Suprapubic skin (tissue), 4 donors: ENCODE measurements around the gene ARHGAP32. TPM values are rescaled to one million over a fixed set of nuclear protein-coding genes. Genes with fewer than 3 reads are reported as not detected.
"Not testable (repeated sequence)": the region's sequence is repeated elsewhere in the genome, so short reads cannot be mapped to it uniquely, and the experiment has no call there.

Experiments used
- DNase-seq, 2 donors: peaks; one replicate each; pipeline ENCODE4 v3.0.0-alpha.2; 2019; ENCODE audit warnings: low spot score in 2 of 2
- H3K27ac ChIP-seq: fragments of 200-600 bp; sonication (generic); one replicate; pipeline ENCODE4 v1.5.1; 2019
- H3K27me3 ChIP-seq: fragments of 200-600 bp; sonication (generic); one replicate; pipeline ENCODE4 v1.5.1; 2019
- H3K36me3 ChIP-seq: fragments of 200-600 bp; sonication (generic); one replicate; pipeline ENCODE4 v1.5.1; 2019
- H3K4me1 ChIP-seq: fragments of 200-600 bp; sonication (generic); one replicate; pipeline ENCODE4 v1.5.1; 2019
- H3K4me3 ChIP-seq: fragments of 200-600 bp; sonication (generic); one replicate; pipeline ENCODE4 v1.5.1; 2019; ENCODE audit warnings: mild to moderate bottlenecking
- H3K9me3 ChIP-seq: fragments of 200-600 bp; sonication (generic); one replicate; pipeline ENCODE4 v1.5.1; 2019
- CTCF ChIP-seq, 2 donors: fragments of 200-600 bp in 1 of 2; fragments of 450-650 bp in 1 of 2; sonication (generic) in 1 of 2; IDR thresholded peaks; one replicate each; pipeline ENCODE4 v1.5.1; 2016 to 2019; ENCODE audit warnings: antibody characterized with exemption in 2 of 2, mild to moderate bottlenecking in 1 of 2, moderate library complexity in 1 of 2
- EP300 ChIP-seq: sonication (generic); formaldehyde crosslinking; IDR thresholded peaks from one replicate; pipeline ENCODE4 v1.6.1; 2017; ENCODE audit warnings: antibody characterized with exemption
- POLR2A ChIP-seq, 2 donors: fragments of 450-650 bp; IDR thresholded peaks; one replicate each; pipeline ENCODE4 v1.6.1; 2017; ENCODE audit warnings: antibody characterized with exemption in 2 of 2, mild to moderate bottlenecking in 2 of 2, moderate library complexity in 2 of 2
- POLR2AphosphoS5 ChIP-seq, 3 donors: sonication (generic); formaldehyde crosslinking; IDR thresholded peaks; one replicate each; pipeline ENCODE4 v1.6.1; 2017; ENCODE audit warnings: antibody characterized with exemption in 3 of 3
- WGBS: methylation state at CpG from one replicate; pipeline ENCODE4 v1.1.5; 2018; 5-methylcytosine and 5-hydroxymethylcytosine counted together
- total RNA-seq, 4 donors: library from RNA; depleted of rRNA; stranded (reverse); fragments of >200 nt; gene quantifications; one replicate each; pipeline ENCODE4 v1.1.0, GENCODE V29; 2016

The ARHGAP32 gene
- total RNA-seq, 4 donors from 2014 or later = 49.5 to 93.4 (median 62.1) TPM

GRCh38 chr11:129006161-129006560 lies 186.0 kb downstream of the ARHGAP32 start:
- no peak overlapping the region for H3K4me3 ChIP-seq
- H3K27ac ChIP-seq = no peak overlapping the region
- no peak for DNase-seq
- no peaks in the 10 kb centered on the region for H3K9me3 ChIP-seq
- no peaks in the 10 kb centered on the region for H3K36me3 ChIP-seq
- H3K4me1 ChIP-seq = peaks cover 9% of the 10 kb centered on the region
- TF ChIP-seq CTCF (IDR thresholded peaks at IDR 0.05) = no peak
- TF ChIP-seq POLR2A (IDR thresholded peaks at IDR 0.05) = no peak
- TF ChIP-seq EP300 = no peak
- TF ChIP-seq POLR2AphosphoS5 (IDR thresholded peaks at IDR 0.05) = no peak
- WGBS = 88% methylated on average over 4 of the region's 4 CpGs
- no peaks in the 10 kb centered on the region for H3K27me3 ChIP-seq

GRCh38 chr11:128999165-128999564 lies 193.0 kb downstream of the ARHGAP32 start:
- H3K9me3 ChIP-seq, H3K27ac ChIP-seq, DNase-seq, H3K4me1 ChIP-seq, H3K4me3 ChIP-seq, H3K27me3 ChIP-seq: not testable (repeated sequence)
- H3K36me3 ChIP-seq = peaks cover 31% of the 10 kb centered on the region
- WGBS = 87% methylated on average over 8 of the region's 8 CpGs

DNA sequence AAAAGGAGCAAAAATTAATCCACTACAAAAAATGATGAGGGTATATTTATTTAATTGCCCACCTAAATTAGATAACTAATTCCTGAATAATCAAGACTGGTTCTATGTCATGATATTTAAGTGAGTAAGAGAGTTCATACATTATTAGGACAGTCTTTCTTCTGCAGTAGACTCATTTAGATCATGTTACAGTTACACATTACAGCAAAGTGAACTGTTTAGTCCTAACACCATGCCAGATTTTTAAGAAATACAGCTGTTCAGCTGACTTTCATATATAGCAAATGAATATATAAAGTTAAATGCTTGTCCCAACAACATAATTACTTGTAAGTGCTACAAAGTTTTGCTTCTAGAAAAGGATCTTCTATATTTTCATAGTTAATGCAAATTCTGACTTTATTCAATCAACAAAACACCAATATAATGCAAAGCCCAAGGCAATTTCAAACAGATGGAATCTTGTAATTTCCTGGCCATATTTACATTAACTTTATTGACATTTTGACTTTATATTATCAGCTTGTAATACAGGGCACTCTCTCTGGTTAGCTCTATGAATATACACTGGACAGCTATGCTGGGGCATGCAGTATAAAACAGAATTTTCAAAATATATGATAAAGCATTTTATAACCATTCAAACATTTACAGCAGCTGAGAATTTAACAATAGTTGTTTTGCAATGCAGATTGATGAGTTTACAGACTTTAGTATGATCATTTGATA lies 203.7 kb downstream of the ARHGAP32 start:
- H3K9me3 ChIP-seq = no peaks in the 10 kb centered on the region

DNA sequence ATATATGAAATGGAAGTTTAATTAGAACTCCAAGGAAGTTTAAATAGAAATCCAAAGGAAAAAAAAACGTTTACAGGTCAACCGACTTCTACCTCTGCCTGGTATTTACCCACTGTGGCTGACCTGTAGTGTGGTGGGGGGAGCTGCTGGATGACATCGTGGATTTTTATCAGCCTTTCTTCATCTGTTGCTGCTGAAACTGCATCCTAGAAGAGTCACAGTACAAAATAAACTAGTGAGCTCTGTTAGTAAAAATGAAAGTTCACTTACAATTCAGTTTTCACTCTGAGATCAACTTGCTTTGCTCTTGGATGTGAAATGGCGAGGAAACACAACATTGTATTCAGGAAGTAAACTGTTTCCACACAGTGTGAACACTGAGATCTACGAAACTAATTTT lies 206.2 kb downstream of the ARHGAP32 start:
- no peaks in the 10 kb centered on the region for H3K27me3 ChIP-seq
- H3K9me3 ChIP-seq = no peaks in the 10 kb centered on the region
- H3K36me3 ChIP-seq = peaks cover 34% of the 10 kb centered on the region
- 80% methylated on average over 5 of the region's 5 CpGs for WGBS
- no peaks in the 10 kb centered on the region for H3K4me1 ChIP-seq
- no peak overlapping the region for H3K27ac ChIP-seq
- DNase-seq = no peak
- TF ChIP-seq CTCF (IDR thresholded peaks at IDR 0.05) (no peak), EP300 (no peak), POLR2A (IDR thresholded peaks at IDR 0.05) (no peak), POLR2AphosphoS5 (IDR thresholded peaks at IDR 0.05) (no peak)
- no peak overlapping the region for H3K4me3 ChIP-seq

More for the DNA sequence above, 203.7 kb downstream of the ARHGAP32 start:
- Histone ChIP-seq H3K27ac (no peak overlapping the region), H3K4me3 (no peak overlapping the region), H3K4me1 (no peaks in the 10 kb centered on the region), H3K36me3 (peaks cover 24% of the 10 kb centered on the region), H3K27me3 (no peaks in the 10 kb centered on the region)
- DNase-seq = no peak
- TF ChIP-seq CTCF (IDR thresholded peaks at IDR 0.05) (no peak), EP300 (no peak), POLR2AphosphoS5 (IDR thresholded peaks at IDR 0.05) (no peak), POLR2A (IDR thresholded peaks at IDR 0.05) (no peak)

DNA sequence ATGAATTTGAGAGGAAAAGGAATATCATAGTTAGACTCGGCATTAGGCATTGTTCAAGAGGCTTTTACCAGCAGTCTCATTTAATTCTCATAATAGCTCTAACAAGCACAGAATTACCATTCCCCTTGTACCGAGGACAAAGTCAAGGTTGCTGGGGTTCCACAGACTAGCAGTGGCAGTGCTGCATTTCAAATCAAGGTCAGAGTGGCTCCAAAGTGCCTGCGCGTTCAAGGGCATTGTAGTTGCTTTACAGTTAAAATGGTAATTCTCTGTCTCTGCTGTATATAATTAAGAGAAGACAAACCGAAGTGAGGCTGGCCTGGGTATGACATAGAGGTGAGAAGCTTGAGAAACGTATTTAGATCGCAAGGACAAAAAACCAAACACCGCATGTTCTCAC lies 209.1 kb downstream of the ARHGAP32 start:
- Histone ChIP-seq H3K4me3 (no peak overlapping the region), H3K27ac (no peak overlapping the region), H3K36me3 (peaks cover 57% of the 10 kb centered on the region), H3K4me1 (no peaks in the 10 kb centered on the region), H3K27me3 (no peaks in the 10 kb centered on the region), H3K9me3 (no peaks in the 10 kb centered on the region)
- DNase-seq = no peak
- TF ChIP-seq CTCF (IDR thresholded peaks at IDR 0.05) (no peak), POLR2AphosphoS5 (IDR thresholded peaks at IDR 0.05) (no peak), POLR2A (IDR thresholded peaks at IDR 0.05) (no peak), EP300 (no peak)
- WGBS = 94% methylated on average over 8 of the region's 8 CpGs

DNA sequence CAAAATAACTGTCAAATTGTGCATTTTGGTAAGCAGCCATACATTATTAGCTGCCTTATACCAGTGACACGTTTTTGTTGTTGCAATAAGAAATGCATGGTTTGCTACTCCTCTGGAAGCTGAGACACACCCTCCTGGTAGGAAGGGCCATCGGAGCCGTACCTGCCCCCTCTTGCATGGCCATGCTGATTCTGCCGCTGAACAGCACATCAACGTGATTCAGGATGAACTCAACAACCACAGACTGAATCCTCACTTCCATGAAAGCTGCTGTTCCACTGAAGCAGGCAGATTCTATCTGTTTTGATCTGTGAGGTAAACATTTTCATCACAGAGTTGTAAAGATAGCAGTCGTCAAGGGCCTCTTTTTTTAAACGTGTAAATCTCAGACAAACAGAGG lies 210.9 kb downstream of the ARHGAP32 start:
- 77% methylated on average over 7 of the region's 7 CpGs for WGBS

More for the DNA sequence above, 210.9 kb downstream of the ARHGAP32 start:
- Histone ChIP-seq H3K27ac (no peak overlapping the region), H3K4me1 (no peaks in the 10 kb centered on the region), H3K4me3 (no peak overlapping the region), H3K9me3 (no peaks in the 10 kb centered on the region), H3K27me3 (no peaks in the 10 kb centered on the region), H3K36me3 (peaks cover 62% of the 10 kb centered on the region)
- no peak for TF ChIP-seq POLR2A (IDR thresholded peaks at IDR 0.05)
- TF ChIP-seq CTCF (IDR thresholded peaks at IDR 0.05) = no peak
- TF ChIP-seq POLR2AphosphoS5 (IDR thresholded peaks at IDR 0.05) = no peak
- DNase-seq = no peak
